Heart left ventricle (tissue), 16 donors: ENCODE measurements around the gene GPR78. TPM values are rescaled to one million over a fixed set of nuclear protein-coding genes. Genes with fewer than 3 reads are reported as not detected.
"Not testable (repeated sequence)": the region's sequence is repeated elsewhere in the genome, so short reads cannot be mapped to it uniquely, and the experiment has no call there.

ENCODE experiments used
- ATAC-seq, 4 donors: fragments of 200-7000 bp; cut with Tn5 transposase; one replicate each; pipeline ENCODE4 v1.9.1; 2020 to 2022; ENCODE audit warnings: moderate library complexity in 4 of 4, mild to moderate bottlenecking in 3 of 4, moderate number of reproducible peaks in 1 of 4
- DNase-seq, 5 donors: peaks; one replicate each; pipeline ENCODE4 v3.0.0-alpha.2; 2020
- H3K27ac ChIP-seq, 12 donors: fragments of 200-600 bp; sonication (generic) in 4 of 12; one replicate each; pipeline versions ENCODE4 v1.5.0 to v1.8.0; 2016 to 2022; ENCODE audit warnings: mild to moderate bottlenecking in 2 of 12
- H3K27me3 ChIP-seq, 9 donors: fragments of 200-600 bp; sonication (generic) in 2 of 9; one replicate each; pipeline versions ENCODE4 v1.5.1 to v1.8.0; 2016 to 2022; ENCODE audit warnings: mild to moderate bottlenecking in 3 of 9
- H3K36me3 ChIP-seq, 9 donors: fragments of 200-600 bp; sonication (generic) in 2 of 9; one replicate each; pipeline versions ENCODE4 v1.5.0 to v1.8.0; 2018 to 2022; ENCODE audit warnings: mild to moderate bottlenecking in 2 of 9
- H3K4me1 ChIP-seq, 12 donors: fragments of 200-600 bp; sonication (generic) in 4 of 12; one replicate each; pipeline versions ENCODE4 v1.5.0 to v1.8.0; 2016 to 2022; ENCODE audit warnings: mild to moderate bottlenecking in 3 of 12
- H3K4me3 ChIP-seq, 12 donors: fragments of 200-600 bp; sonication (generic) in 4 of 12; one replicate each; pipeline versions ENCODE4 v1.5.0 to v1.8.0; 2017 to 2022; ENCODE audit warnings: mild to moderate bottlenecking in 9 of 12, moderate library complexity in 4 of 12
- H3K9me3 ChIP-seq, 12 donors: fragments of 200-600 bp; sonication (generic) in 4 of 12; one replicate each; pipeline versions ENCODE4 v1.5.0 to v1.8.0; 2016 to 2022; ENCODE audit warnings: mild to moderate bottlenecking in 1 of 12
- POLR2A ChIP-seq, 2 donors: fragments of 450-650 bp; IDR thresholded peaks; one replicate each; pipeline ENCODE4 v1.6.1; 2017; ENCODE audit warnings: antibody characterized with exemption in 2 of 2, mild to moderate bottlenecking in 2 of 2, moderate library complexity in 2 of 2
- WGBS, 4 donors: extraction: QIAGEN DNeasy Blood & Tissue Kit in 2 of 4; methylation state at CpG; one replicate each; pipeline versions ENCODE4 v1.1.5 to v1.1.7; 2013 to 2018; 5-methylcytosine and 5-hydroxymethylcytosine counted together
- intact Hi-C, 10 donors: fragments of 100-400 bp; cut with DNase I; formaldehyde crosslinking; loops; one replicate each; pipeline versions ENCODE4 v1.11.1 to v1.14.2; 2022
- polyA plus RNA-seq, 2 donors: library from polyadenylated mRNA; stranded (reverse); fragments of 200-250 nt; gene quantifications; one replicate each; pipeline ENCODE4 v1.2.3, GENCODE V29; 2013
- total RNA-seq, 9 donors: library from RNA; depleted of rRNA in 2 of 9; stranded (reverse); fragments of >200 nt in 2 of 9; fragmentation: NEBNext Ultra II Directional in 3 of 9; extraction: Animal tissue kit (Norgen Biotek cat#: 25700) in 3 of 9; gene quantifications; one replicate each; pipeline versions ENCODE4 v1.1.0 to v1.2.4, GENCODE V29; 2016 to 2023
- TF ChIP-seq, protein P1 (sequence below), 12 donors: fragments of 200-600 bp; sonication (generic) in 4 of 12; IDR thresholded peaks; one replicate each; pipeline versions ENCODE4 v1.5.0 to v1.8.0; 2018 to 2022; ENCODE audit warnings: antibody characterized with exemption in 12 of 12, mild to moderate bottlenecking in 5 of 12
- donor health status: ischemic (EF 13 %, LVEDD 7.1; RV severe dilation, severe dysfunction).
- donor health status: healthy with polysubstance abuse.
- donor health status: DM: no; HTN: yes; CAD: no.
- donor health status: DM: no; HTN: no; CAD: no.
- donor health status: ischemic (EF 25% LVEDD 6.9; RV normal size, moderate dysfunction).
- donor health status: ischemic (EF 25% LVEDD 5.7; RV mildly dilated, moderate dysfunction).
- donor health status: healthy.
- donor health status: DM: yes; HTN: yes; CAD: no.
- donor health status: ischemic (EF 35%, LVEDD 5.7; RV mildly dilated, moderate dysfunction).
- donor health status: nonischemic (EF 11% LVEDD 7.7; RV severe dilation, severe dysfunction).
- donor health status: DM: yes; HTN: yes; CAD: no.
- donor health status: PGD.
- donor health status: ischemic (EF 29% LVEDD 5.4; RV normal size, mild dysfunction).
- donor health status: nonischemic (EF 23%, LVEDD 6.1; RV moderate dilation, normal function).

The GPR78 gene
- total and polyA plus RNA-seq, 11 donors = 0.11 TPM; not detected in 10

DNA sequence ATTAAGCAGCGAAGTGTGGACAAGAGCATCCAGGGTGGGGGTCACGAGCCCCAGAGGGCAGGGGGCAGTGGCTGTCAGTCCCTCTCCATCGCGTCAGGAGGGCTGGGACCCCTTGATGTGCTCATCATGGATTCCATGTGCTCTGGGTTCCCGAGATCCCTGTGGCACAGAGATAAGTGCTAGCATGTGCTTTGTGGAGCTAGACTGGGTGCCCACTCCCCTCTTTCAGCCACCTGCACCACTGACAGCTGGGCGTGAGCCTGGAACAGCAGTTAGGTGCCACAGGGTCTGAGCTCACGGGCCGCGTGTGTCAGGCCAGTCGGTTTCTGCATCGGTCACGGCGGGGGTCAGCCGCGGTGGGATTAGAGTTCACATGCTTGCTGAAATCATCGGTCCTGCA, 36.6 kb downstream of the GPR78 start:
- TF ChIP-seq, protein P1, sequence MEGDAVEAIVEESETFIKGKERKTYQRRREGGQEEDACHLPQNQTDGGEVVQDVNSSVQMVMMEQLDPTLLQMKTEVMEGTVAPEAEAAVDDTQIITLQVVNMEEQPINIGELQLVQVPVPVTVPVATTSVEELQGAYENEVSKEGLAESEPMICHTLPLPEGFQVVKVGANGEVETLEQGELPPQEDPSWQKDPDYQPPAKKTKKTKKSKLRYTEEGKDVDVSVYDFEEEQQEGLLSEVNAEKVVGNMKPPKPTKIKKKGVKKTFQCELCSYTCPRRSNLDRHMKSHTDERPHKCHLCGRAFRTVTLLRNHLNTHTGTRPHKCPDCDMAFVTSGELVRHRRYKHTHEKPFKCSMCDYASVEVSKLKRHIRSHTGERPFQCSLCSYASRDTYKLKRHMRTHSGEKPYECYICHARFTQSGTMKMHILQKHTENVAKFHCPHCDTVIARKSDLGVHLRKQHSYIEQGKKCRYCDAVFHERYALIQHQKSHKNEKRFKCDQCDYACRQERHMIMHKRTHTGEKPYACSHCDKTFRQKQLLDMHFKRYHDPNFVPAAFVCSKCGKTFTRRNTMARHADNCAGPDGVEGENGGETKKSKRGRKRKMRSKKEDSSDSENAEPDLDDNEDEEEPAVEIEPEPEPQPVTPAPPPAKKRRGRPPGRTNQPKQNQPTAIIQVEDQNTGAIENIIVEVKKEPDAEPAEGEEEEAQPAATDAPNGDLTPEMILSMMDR (IDR thresholded peaks at IDR 0.05) = no peak
- no peak for TF ChIP-seq POLR2A (IDR thresholded peaks at IDR 0.05)
- peaks cover 0 to 7% (median 0%) of the 10 kb centered on the region in 12 donors for H3K4me1 ChIP-seq
- no peak for ATAC-seq
- H3K9me3 ChIP-seq = no peaks in the 10 kb centered on the region
- intact Hi-C loops = loop anchor here in 2 of 10 donors (10.0 kb wide), 2 partner anchors 268 to 298 kb away; no protein-coding TSS in a partner anchor
- no peaks in the 10 kb centered on the region for H3K36me3 ChIP-seq
- WGBS, 4 donors = 73 to 84% (median 78%) methylated on average over 12 to 16 of the region's 16 CpGs
- H3K27me3 ChIP-seq = peaks cover 0 to 18% (median 0%) of the 10 kb centered on the region in 9 donors
- H3K27ac ChIP-seq = no peak overlapping the region
- H3K4me3 ChIP-seq = no peak overlapping the region
- peak in 3 of 5 donors; percentile 1 to 54 (median 18) for DNase-seq

DNA sequence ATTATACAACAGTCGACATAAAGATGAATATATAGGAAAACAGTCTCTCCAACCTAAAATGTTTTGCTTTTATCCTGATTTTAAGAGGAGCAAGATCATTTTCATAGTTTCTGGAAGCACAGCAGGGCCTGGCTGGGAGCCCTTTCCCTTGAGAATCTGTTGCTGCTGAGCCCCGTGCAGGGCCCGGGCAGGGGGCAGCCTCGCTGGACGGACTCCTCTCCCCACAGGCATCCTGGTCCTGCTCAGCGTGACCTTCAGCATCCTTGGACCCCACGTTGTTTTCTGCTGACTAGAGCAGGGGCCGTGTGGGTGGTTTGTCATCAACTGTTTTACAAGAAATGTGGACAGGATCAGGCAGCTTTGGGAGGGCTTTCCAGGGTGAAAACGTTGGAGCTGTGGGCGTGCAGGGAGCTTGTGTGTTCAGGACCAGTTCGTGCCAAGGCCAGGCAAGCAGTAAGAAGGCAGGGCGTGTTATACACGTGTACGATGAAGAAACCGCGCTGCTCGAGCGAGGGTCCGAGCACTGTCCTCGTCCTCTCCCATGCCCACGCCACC, 37.4 kb downstream of the GPR78 start:
- intact Hi-C loops = loop anchor here in 2 of 10 donors (10.0 kb wide), 2 partner anchors 267 to 297 kb away; no protein-coding TSS in a partner anchor
- DNase-seq = peak in 3 of 5 donors; percentile 9 to 33 (median 17)

DNA sequence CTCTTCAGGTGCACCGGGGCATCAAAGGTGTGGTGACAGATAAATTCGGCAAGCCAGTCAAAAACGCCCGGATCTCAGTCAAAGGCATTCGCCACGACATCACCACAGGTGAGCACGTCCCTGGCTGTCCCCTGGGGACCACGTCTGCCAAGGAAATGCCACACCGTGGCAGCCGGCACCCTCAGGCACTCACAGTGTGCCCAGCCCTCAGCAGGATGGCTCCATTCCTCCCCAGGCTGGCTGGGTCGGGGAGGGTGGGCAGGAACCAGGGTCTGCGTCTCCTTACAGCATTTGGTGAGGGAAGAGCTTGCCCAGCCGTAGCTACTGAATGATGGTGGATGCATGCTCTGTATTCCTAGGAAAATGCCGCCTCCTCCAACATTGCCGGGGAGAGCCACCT, 38.2 kb downstream of the GPR78 start:
- Histone ChIP-seq H3K9me3 (no peaks in the 10 kb centered on the region), H3K27me3 (peaks cover 0 to 18% (median 0%) of the 10 kb centered on the region in 9 donors), H3K4me1 (peaks cover 0 to 3% (median 0%) of the 10 kb centered on the region in 12 donors), H3K4me3 (no peak overlapping the region), H3K36me3 (no peaks in the 10 kb centered on the region), H3K27ac (no peak overlapping the region)
- 84 to 97% (median 85%) methylated on average over 5 to 15 of the region's 15 CpGs for WGBS, 4 donors
- TF ChIP-seq, protein P1 (IDR thresholded peaks at IDR 0.05) = no peak
- no peak for TF ChIP-seq POLR2A (IDR thresholded peaks at IDR 0.05)
- DNase-seq (peak in 2 of 5 donors; percentile 5 to 48), ATAC-seq (no peak)
- intact Hi-C loops = loop anchor here in 2 of 10 donors (10.0 kb wide), 2 partner anchors 266 to 296 kb away; no protein-coding TSS in a partner anchor

More for the DNA sequence above, 37.4 kb downstream of the GPR78 start:
- WGBS, 4 donors = 63 to 69% (median 67%) methylated on average over 21 of the region's 21 CpGs
- ATAC-seq = no peak
- Histone ChIP-seq H3K4me1 (peaks cover 0 to 6% (median 0%) of the 10 kb centered on the region in 12 donors), H3K9me3 (no peaks in the 10 kb centered on the region), H3K36me3 (no peaks in the 10 kb centered on the region), H3K4me3 (no peak overlapping the region), H3K27ac (no peak overlapping the region), H3K27me3 (peaks cover 0 to 18% (median 0%) of the 10 kb centered on the region in 9 donors)
- TF ChIP-seq, protein P1 (IDR thresholded peaks at IDR 0.05) = no peak
- TF ChIP-seq POLR2A (IDR thresholded peaks at IDR 0.05) = no peak

DNA sequence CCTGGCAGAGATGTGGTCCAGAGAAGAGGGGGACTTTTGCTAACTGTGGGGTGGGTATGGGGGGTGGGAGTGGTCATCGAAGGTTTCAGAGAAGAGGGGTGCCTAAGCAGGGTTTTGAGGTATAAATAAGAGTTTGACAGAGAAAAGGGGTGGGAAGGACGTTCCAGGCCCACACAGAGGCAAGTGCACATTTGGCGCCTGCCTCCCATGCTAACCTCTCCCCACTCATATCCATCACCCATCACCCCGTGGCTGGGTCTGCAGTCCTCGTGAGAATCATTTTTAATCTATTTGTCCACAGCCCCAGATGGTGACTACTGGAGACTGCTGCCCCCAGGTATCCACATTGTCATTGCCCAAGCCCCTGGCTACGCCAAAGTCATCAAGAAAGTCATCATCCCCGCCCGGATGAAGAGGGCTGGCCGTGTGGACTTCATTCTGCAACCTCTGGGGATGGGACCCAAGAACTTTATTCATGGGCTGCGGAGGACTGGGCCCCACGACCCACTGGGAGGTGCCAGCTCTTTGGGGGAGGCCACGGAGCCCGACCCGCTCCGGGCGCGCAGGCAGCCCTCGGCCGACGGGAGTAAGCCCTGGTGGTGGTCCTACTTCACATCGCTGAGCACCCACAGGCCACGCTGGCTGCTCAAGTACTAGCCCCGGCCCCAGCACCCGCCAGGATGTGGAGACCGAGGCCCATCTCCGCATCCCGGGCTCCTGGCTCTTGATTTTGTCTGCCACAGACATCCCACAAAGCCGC, 38.9 kb downstream of the GPR78 start:
- WGBS, 4 donors = 86 to 94% (median 89%) methylated on average over 11 to 28 of the region's 28 CpGs
- ATAC-seq = no peak
- TF ChIP-seq, protein P1 (IDR thresholded peaks at IDR 0.05) = no peak
- no peak for TF ChIP-seq POLR2A (IDR thresholded peaks at IDR 0.05)
- DNase-seq = peak in 2 of 5 donors; percentile 11 to 56
- Histone ChIP-seq H3K4me1 (peaks cover 0 to 3% (median 0%) of the 10 kb centered on the region in 12 donors), H3K27me3 (peaks cover 0 to 18% (median 0%) of the 10 kb centered on the region in 9 donors), H3K36me3 (no peaks in the 10 kb centered on the region), H3K9me3 (no peaks in the 10 kb centered on the region), H3K4me3 (no peak overlapping the region), H3K27ac (no peak overlapping the region)
- intact Hi-C loops = loop anchor here in 2 of 10 donors (10.0 kb wide), 2 partner anchors 266 to 296 kb away; no protein-coding TSS in a partner anchor

DNA sequence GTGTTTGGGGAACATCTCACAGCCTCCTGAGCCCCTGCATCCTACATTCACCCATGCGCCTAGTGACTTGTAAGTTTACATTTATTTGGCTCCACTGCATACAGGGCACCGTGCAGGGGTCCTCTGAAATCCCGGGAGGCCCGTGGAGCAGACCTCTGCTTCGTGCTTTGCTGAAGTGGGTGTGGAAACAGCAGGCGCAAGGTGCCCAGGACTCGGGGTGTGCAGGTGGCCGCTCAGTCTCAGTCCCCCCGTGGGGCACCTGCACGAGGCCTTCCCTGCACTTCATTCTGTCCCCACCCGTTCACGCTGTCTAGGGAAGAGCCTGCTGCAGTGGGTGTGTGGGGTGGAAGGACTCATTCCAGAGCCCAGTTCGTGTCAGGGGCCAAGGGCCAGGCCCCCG, 40.9 kb downstream of the GPR78 start:
- H3K4me3 ChIP-seq, H3K27ac ChIP-seq, H3K4me1 ChIP-seq, H3K9me3 ChIP-seq, H3K36me3 ChIP-seq, intact Hi-C loops: not testable (repeated sequence)
- ATAC-seq (peak in 1 of 4 donors; percentile 19), DNase-seq (peak in 2 of 5 donors; percentile 21 to 44)
- H3K27me3 ChIP-seq = peaks cover 0 to 18% (median 0%) of the 10 kb centered on the region in 9 donors
- 83 to 87% methylated on average over 7 to 13 of the region's 14 CpGs; no CpG with 5 or more reads in 2 of the 4 donors for WGBS, 4 donors

DNA sequence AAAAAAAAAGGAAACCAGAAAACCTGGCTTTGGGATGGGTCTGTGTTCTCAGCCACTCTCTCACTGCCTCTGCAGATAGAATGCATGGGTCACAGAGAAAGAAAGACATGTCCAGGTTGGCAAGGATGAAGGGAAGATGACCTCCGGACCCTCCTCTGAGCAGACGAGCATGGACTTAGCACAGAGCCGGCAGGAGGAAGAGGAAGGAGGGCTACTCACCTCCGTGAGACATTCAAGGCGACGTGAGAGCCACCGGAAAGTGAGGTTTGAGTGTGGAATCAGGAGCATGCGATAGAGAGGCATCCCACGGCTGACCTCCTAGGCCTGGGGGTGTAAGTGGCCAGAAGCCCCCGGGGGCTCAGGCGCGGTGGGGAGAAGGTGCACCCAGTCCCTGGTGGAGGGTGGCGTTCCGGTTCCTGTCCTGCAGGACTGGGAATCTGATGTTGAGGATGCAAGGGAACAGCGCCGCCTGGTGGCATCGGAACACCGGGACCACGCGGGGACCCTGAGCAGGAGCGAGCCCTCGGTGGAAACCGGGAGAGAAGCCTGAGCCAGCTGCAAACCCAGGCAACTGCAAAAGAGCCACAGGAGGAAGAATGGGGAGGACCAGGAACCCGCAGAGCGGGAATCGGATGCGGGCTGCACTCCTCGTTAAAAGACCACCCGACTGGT, 44.5 kb downstream of the GPR78 start:
- H3K4me1 ChIP-seq, intact Hi-C loops, DNase-seq, H3K27ac ChIP-seq, H3K36me3 ChIP-seq, H3K27me3 ChIP-seq, H3K4me3 ChIP-seq, H3K9me3 ChIP-seq: not testable (repeated sequence)
- WGBS, 4 donors = no CpG with 5 or more reads among the region's 29 CpGs
- peak in 3 of 4 donors; percentile 48 to 56 (median 50) for ATAC-seq
